NCI-H2227 (cell line): ENCODE results near the gene LGI4.

Source experiments
- DNase-seq: peaks from one replicate; lab custom pipeline; 2025; ENCODE audit not compliant: unreplicated experiment; lab: John Stamatoyannopoulos, UW

Gene LGI4

DNA sequence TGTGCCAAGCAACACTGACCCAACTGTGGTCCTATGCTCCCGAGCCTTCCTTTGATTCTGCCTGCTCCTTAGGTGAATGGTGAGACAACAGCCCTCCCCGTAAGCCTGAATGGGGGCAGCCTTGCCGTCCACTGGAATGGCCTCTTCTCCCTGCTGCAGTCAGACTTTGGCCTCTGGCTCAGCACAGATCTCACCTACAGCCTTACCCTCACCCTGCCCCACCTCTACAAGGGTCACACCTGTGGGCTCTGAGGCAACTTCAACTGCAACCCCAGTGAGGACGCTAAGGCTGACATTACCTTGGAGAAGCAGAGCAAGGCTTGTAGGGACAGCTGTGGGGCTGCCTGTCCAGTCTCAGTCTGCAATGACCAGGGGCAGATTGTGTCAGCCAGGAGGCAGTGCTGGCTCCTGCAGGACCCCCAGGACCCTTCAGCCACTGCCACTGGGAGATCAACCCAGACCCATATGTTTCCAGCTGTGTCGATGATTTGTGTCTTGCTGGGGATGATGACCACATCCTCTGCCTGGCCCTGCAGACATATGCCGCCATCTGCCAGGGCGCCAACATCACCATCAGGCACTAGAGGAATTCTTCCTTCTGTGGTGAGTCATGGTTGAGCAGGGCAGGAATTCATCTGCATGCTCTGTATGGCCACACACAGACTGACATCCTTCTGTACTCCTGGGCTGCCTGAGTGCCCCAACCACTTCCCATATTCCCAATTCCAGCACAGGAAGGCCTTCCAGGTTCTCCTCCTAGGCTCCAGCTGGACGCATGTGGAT, 46.5 kb downstream of the LGI4 start:
- DNase-seq = no peak

DNA sequence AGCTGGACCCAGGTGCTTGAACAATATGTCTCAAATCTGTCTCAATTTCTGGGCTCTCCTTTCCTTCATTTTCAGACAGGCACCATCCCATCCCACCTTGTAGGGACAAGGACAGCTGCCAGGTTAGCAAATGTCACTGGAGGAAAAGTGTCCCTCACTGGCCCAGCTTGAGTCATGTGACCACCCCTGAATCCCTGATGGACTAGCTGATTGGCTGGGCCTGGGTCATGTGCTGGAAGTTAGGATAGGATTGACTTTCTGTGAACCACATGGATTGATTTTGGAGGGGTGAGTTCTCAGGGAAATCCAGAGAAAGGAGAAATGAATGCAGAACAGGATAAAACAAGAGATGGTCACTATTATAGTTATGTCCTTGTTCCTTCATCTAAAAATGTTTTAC, 47.5 kb downstream of the LGI4 start:
- DNase-seq = no peak

DNA sequence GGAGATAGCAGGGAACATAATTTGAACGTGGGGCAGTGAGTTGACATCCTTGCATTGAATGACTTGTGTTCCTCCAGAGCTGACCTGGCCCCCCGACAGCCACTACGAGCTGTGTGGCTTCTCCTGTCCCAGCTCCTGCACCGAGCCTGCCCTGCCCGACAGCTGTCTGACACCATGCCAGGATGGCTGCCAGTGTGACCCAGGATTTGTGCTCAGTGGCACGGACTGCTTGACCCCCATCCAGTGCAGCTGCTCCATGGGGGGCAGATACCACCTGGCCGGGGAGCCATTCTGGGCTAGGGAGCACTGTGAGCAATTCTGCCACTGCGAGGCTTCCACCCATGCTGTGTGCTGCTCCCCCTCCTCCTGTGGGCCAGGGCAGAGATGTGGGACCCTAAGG, 48.4 kb downstream of the LGI4 start:
- no peak for DNase-seq

DNA sequence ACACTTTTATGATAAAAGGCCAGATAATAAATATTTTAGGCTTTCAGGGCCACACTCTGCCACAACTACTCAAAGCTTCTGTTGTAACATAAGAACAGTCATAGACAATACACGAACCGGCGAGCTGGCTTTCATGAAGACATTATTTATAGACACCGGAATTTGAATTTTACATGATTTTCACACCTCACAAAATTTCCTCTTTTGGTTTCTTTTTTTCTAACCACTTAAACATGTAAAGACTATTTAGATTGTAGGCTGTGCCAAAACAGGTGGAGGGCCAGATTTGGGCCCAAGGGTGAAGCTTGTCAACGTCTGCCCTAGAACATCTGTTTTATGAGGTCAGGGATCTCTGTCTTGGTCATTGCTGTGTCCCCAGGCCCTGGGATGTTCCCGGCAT, 48.9 kb downstream of the LGI4 start:
- DNase-seq = no peak

DNA sequence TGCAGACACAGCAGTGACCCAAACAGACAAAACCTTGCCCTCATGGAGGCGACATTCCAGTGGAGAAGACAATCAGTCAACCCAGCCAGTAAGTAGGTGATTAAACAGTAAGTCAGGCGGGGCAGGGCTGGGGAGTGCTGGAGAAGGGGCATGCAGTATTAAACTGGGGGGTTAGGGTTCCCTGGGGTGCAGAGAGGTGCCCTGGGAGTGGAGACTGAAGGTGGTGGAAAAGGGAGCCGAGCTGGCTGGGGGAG, 50.4 kb downstream of the LGI4 start:
- DNase-seq = no peak

DNA sequence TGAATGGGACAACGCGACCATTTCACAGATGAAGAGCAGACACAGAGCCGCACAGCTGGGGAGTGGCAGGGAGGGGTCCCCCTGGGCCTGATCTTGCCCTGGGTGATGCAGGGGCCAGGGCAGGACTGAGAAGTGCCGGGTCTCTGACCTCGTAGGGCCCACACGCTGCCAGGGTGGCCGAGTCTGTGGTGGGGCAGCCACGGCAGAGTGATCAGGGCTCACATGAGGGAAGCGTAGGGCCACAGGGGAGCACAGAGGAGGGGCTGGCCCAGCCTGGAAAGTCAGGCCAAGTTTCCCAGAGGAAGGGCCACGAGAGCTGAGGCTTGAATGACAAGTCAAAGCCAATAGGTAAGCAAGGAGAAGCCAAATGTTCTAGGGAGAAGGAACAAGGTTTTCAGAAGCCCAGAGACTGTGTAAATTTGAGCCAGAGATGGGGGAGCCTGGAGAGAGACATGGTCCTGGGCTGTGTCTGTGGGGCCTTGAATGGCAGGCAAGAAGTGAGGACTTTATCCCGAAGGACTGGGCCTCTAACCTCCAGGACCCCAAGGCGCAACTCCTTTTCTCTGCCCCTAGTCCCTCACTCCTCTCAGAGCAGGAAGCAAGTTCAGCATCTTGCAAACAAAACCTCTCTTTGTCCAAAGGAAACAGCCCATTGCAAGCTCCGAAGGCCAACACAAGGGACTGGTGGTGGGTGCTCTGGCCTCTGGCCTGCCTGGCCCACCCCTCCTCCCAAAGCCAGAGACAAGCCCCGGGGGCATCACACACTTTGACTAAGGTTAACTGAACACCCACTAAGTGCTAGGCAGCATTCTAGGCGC, 51.0 kb downstream of the LGI4 start:
- no peak for DNase-seq

DNA sequence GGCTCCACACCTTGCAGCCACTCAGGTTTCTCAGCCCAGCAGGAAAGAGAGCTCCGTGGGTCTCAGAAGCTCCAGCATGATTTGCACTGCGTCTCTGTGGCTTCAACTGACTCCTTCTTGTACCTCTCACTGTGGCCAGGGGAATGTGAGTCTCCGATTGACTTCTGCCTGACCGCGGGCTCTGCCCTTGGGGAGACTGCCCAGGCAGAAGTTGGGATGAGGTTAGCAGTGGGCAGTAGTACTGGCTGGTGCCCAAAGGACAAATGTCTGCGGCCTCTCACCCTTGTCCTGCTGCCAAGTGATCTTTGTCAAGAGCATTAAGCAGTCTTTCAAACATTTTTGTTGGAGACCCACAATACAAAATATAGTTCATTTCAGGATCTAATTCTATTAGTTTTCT, 53.7 kb downstream of the LGI4 start:
- no peak for DNase-seq

DNA sequence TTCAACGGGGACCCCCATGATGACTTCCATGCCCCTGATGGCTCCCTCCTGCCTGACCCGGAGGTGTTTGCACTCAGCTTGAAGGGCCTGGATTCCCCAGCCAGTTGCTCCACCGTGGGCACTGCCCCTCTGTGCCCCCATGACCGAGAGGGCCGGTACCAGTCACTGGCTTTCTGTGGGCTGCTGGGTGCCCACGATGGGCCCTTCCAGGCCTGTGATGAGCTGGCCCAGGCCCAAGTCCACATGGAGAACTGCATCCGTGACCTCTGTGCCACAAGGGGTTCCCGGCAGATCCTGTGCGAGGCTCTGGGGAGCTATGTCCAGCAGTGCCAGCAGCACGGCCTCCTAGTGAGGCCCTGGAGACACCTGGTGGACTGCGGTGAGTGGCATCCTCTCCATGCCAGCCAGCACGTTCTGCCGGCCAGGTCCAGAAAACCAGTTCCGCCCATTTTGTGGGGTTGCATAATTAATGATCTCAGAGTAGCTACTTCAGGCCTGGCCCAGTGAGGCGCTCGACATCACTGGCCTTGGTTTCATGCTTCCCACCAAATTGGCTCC, 54.2 kb downstream of the LGI4 start:
- DNase-seq = no peak

DNA sequence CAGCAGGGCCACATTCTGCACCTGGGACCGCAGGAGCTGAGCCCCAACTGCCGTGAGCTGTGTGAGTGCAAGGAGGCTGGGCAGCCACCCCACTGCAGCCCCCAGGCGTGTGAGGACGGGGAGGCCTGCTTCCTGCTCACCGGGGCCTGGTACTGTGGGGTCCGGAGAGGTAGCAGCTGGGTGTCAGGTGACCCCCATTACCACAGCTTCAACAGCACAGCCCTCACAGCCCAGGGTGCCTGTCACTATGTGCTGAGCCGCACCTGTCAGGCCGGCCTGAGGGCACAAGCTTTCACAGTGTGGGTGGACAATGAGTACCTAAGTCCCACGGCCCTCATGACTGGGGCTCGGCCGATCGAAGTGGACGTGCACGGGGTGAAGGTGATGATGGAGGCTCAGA, 55.0 kb downstream of the LGI4 start:
- DNase-seq = no peak

DNA sequence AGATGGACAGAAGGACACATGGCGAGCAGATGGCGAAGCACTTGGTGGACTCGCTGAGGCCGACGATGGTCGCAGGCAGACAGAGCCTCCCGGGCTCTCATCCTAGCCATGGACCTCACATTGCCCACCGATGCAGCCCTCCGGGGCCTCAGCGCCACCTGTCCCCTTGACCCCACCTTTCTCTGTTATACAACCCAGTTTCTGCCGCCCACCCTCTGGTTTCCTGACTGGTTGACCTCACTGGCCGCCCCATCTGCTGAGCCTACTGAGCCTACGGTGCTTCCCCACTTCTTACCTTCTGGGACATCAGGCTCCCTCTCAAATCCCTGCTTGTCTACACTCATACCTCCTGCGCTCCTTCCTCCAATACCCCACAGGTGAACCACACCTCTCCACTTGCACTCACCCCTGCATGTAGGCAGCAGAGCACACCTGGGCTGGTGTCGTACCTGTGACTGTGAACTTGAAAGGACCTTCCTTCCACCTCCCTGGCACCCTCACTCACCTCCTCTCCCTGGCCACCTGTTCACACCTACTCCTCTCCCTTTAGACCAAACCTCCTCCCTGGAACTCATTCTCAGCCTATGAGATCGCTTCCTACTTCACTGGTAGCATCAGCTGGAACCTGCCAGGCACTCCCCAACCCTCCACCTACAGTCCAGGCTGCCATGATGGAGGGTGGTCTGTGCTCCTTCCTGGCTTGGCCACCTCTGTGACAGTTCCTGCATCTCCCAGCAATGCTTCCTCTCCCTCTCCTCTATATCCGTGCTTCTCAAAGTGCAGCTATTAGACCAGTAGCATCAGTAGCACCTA, 57.2 kb downstream of the LGI4 start:
- DNase-seq = no peak

DNA sequence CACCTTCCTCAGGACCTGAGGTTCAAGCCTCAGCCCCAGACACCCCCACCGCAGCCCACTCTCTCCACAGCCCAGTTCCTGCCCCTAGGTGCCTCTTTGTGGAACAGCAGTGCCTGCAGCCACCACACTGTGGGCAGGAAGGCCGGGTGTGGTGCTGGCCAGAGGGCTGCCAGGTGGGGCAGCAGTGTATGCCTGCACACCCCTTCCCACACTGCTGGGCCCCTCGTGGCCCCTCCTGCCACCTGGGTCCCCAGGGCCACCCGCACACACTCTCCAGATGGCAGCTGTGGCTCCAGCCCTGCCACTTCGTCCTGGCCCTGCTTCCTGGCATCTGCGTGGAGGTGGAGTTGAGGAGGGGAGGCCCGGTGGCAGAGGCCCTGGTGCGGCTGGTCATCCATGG, 58.2 kb downstream of the LGI4 start:
- DNase-seq = no peak

DNA sequence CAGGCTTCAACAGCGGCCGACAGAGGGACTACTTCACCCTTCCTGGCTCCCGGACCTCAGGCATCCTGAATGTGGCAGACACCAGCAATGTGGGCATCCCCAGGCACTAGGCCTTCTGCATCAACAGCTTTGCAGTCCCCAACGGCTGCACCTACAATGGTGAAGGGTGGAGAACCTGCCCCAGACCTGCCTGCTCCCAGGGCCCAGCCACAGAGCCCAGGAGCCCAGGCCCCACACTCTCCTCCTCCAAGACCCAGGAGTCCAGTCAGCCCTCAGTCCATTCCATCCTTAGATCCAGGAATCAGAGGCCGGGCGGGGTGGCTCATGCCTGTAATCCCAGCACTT, 58.9 kb downstream of the LGI4 start:
- no peak for DNase-seq

DNA sequence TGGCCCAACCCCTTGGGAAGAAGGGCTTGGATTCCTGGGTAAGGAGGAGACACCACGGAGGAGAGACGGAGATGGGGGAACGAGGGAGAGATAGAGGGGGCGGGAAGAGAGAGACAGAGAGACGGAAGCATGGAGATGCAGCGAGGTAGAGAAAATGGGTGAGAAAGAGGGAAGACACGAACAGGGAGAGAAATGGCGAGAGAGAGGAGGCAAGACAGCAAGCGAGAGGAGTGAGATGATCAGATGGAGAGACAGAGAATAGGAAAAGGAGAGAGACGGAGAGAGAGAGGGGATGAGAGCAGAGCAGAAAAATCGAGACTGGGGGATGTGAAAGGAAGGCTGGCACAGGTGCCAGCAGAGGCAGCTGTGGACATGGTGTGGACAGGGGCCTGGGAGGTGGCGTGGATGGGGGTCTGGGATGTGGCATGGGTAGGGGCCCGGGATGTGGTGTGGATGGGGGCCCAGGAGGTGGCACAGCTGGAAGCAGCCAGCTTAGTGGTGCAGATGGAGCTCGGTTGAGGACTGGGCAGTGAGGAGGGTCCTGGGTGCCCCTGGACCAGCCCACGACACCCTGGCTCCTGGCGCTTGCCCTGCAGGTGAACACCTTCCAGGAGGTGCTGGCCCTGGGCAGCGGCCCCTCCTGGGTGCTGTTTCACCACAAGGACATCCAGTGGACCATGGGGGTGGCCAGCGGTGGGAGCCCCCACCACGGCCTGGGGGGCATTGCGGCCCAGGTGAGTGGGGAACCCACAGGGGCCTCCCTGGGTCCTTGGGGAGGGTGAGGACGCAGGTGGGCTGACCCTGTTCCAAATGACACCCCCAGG, 59.4 kb downstream of the LGI4 start:
- no peak for DNase-seq
